Trophoblast cell (in vitro differentiated cells and primary cell): ENCODE data around the gene ST7.

Experiments
- DNase-seq, 2 donors: peaks; one replicate each; pipeline ENCODE4 v3.0.0-alpha.2; 2016
- H2AFZ ChIP-seq: 2 replicates; pipeline ENCODE4 v1.6.1; 2013; ENCODE audit warnings: low read length, moderate library complexity, mild to moderate bottlenecking; ENCODE audit not compliant: insufficient read depth, poor library complexity
- H2AK5ac ChIP-seq: 2 replicates; pipeline ENCODE4 v1.6.1; 2013; ENCODE audit warnings: mild to moderate bottlenecking, low read length
- H2BK120ac ChIP-seq: 2 replicates; pipeline ENCODE4 v1.6.1; 2013; ENCODE audit warnings: low read length, mild to moderate bottlenecking, moderate library complexity; ENCODE audit not compliant: insufficient read depth, poor library complexity
- H2BK12ac ChIP-seq: 2 replicates; pipeline ENCODE4 v1.6.1; 2013; ENCODE audit warnings: mild to moderate bottlenecking, low read length, moderate library complexity
- H2BK5ac ChIP-seq: 2 replicates; pipeline ENCODE4 v1.6.1; 2013; ENCODE audit warnings: low read length, low read depth, moderate library complexity, mild to moderate bottlenecking; ENCODE audit not compliant: poor library complexity
- H3K14ac ChIP-seq: 2 replicates; pipeline ENCODE4 v1.6.1; 2013; ENCODE audit warnings: mild to moderate bottlenecking, low read length
- H3K18ac ChIP-seq: 2 replicates; pipeline ENCODE4 v1.6.1; 2013; ENCODE audit warnings: mild to moderate bottlenecking, low read length
- H3K23ac ChIP-seq: 2 replicates; pipeline ENCODE4 v1.6.1; 2013; ENCODE audit warnings: low read length
- H3K27ac ChIP-seq: 2 replicates; pipeline ENCODE4 v1.5.1; 2013; ENCODE audit warnings: low read depth, mild to moderate bottlenecking, inconsistent platforms, low read length, moderate library complexity
- H3K27me3 ChIP-seq: 2 replicates; pipeline ENCODE4 v1.6.1; 2013; ENCODE audit warnings: inconsistent platforms, mild to moderate bottlenecking, low read length, moderate library complexity; ENCODE audit not compliant: insufficient read depth
- H3K36me3 ChIP-seq, 2 experiments: 1 replicate in 1 of 2; 2 replicates in 1 of 2; pipeline ENCODE4 v1.6.1; 2013; ENCODE audit warnings: low read length in 2 of 2, mild to moderate bottlenecking in 2 of 2, moderate library complexity in 1 of 2; ENCODE audit not compliant: insufficient read depth in 2 of 2, control insufficient read depth in 1 of 2
- H3K4ac ChIP-seq: 2 replicates; pipeline ENCODE4 v1.6.1; 2013; ENCODE audit warnings: low read depth, mild to moderate bottlenecking, low read length, moderate library complexity
- H3K4me1 ChIP-seq, 2 experiments: 1 replicate in 1 of 2; 2 replicates in 1 of 2; pipeline ENCODE4 v1.6.1; 2013; ENCODE audit warnings: low read length in 2 of 2, mild to moderate bottlenecking in 2 of 2, moderate library complexity in 1 of 2; ENCODE audit not compliant: insufficient read depth in 2 of 2, control insufficient read depth in 1 of 2
- H3K4me2 ChIP-seq: 2 replicates; pipeline ENCODE4 v1.6.1; 2013; ENCODE audit warnings: inconsistent platforms, mild to moderate bottlenecking, low read length, moderate library complexity
- H3K4me3 ChIP-seq: 2 replicates; pipeline ENCODE4 v1.5.1; 2013; ENCODE audit warnings: mild to moderate bottlenecking, low read depth, low read length, inconsistent platforms
- H3K79me1 ChIP-seq: one replicate; pipeline ENCODE4 v1.6.1; 2013; ENCODE audit warnings: low read length
- H3K79me2 ChIP-seq: 2 replicates; pipeline ENCODE4 v1.6.1; 2013; ENCODE audit warnings: low read length, mild to moderate bottlenecking; ENCODE audit not compliant: control insufficient read depth, insufficient read depth, poor library complexity
- H3K9ac ChIP-seq: 2 replicates; pipeline ENCODE4 v1.6.1; 2013; ENCODE audit warnings: mild to moderate bottlenecking, low read length
- H3K9me3 ChIP-seq: 2 replicates; pipeline ENCODE4 v1.6.1; 2013; ENCODE audit warnings: low read depth, mild to moderate bottlenecking, control low read depth, inconsistent platforms, low read length; ENCODE audit not compliant: insufficient read depth
- H4K12ac ChIP-seq: 2 replicates; pipeline ENCODE4 v1.6.1; 2013; ENCODE audit warnings: low read depth, mild to moderate bottlenecking, low read length, moderate library complexity
- H4K8ac ChIP-seq: 2 replicates; pipeline ENCODE4 v1.6.1; 2013; ENCODE audit warnings: low read depth, mild to moderate bottlenecking, low read length, moderate library complexity
- H4K91ac ChIP-seq: one replicate; pipeline ENCODE4 v1.6.1; 2013; ENCODE audit warnings: low read depth, mild to moderate bottlenecking, low read length, moderate library complexity
- WGBS: extraction: QIAGEN DNeasy Blood & Tissue Kit; methylation state at CpG from one replicate; pipeline ENCODE4 v1.1.7; 2013; ENCODE audit warnings: missing lambda C conversion rate; ENCODE audit not compliant: insufficient read length, insufficient coverage; ENCODE audit errors: extremely low coverage; 5-methylcytosine and 5-hydroxymethylcytosine counted together

The ST7 gene

DNA sequence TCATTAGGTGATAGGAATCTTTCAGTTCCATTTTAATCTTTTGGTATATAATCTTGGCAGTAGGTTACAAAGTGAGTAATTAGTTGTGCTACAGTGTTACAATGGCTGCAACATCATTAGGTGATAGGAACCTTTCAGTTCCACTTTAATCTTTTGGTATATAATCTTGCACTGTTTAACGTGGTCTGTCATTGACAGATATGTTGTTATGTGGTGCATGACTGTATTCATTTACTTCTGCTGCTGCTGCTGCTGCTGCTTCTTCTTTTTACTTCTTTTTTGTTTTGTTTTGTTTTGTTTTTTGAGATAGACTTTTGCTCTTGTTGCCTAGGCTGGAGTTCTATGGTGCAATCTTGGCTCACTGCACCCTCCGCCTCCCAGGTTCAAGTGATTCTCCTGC lies 28.6 kb downstream of the ST7 start:
- Histone ChIP-seq H2BK5ac (no peak overlapping the region), H3K27me3 (no peaks in the 10 kb centered on the region), H2AK5ac (no peak overlapping the region), H3K79me1 (no peaks in the 10 kb centered on the region), H3K27ac (no peak overlapping the region), H3K9ac (no peak overlapping the region), H3K14ac (no peak overlapping the region), H2BK120ac (no peak overlapping the region), H2AFZ (no peak overlapping the region), H3K18ac (no peak overlapping the region), H3K9me3 (no peaks in the 10 kb centered on the region), H3K23ac (no peak overlapping the region), H2BK12ac (no peak overlapping the region), H3K4me3 (no peak overlapping the region), H4K12ac (no peak overlapping the region), H3K79me2 (no peaks in the 10 kb centered on the region), H3K4me1 (no peaks in the 10 kb centered on the region), H3K36me3 (no peaks in the 10 kb centered on the region), H3K4me2 (no peak overlapping the region), H4K91ac (no peak overlapping the region), H4K8ac (no peak overlapping the region), H3K4ac (no peak overlapping the region)
- no CpG with 5 or more reads among the region's 2 CpGs for WGBS
- DNase-seq: no peak

DNA sequence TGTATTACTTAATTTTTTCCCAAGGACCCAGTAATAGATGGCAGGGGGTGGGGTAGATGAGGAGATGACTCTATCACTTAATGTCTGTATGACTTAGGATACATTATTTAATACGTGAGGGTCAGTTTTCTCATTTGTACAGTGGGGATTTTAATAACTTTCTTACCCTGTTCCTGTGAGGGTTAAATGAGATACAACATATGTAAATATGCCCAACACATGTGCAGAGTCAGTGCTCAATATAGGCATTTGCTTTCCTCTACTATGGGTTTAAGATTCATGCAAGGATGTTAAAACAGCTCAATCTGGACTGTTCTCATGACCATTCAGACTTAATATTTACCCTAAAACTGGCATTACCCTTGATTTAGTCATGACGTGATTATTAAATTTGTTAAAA lies 31.2 kb downstream of the ST7 start:
- Histone ChIP-seq H3K4me2 (no peak overlapping the region), H2BK12ac (no peak overlapping the region), H3K4me1 (peaks cover 0 to 2% of the 10 kb centered on the region in 2 experiments), H3K23ac (no peak overlapping the region), H4K12ac (no peak overlapping the region), H2BK120ac (no peak overlapping the region), H3K4me3 (no peak overlapping the region), H3K9me3 (no peaks in the 10 kb centered on the region), H4K91ac (no peak overlapping the region), H3K27ac (no peak overlapping the region), H3K79me2 (no peaks in the 10 kb centered on the region), H3K14ac (no peak overlapping the region), H3K4ac (no peak overlapping the region), H2AK5ac (no peak overlapping the region), H3K79me1 (no peaks in the 10 kb centered on the region), H2AFZ (no peak overlapping the region), H2BK5ac (no peak overlapping the region), H3K18ac (no peak overlapping the region), H3K36me3 (no peaks in the 10 kb centered on the region), H3K9ac (no peak overlapping the region), H4K8ac (no peak overlapping the region), H3K27me3 (no peaks in the 10 kb centered on the region)
- WGBS: no CpG with 5 or more reads among the region's 2 CpGs
- DNase-seq: no peak

DNA sequence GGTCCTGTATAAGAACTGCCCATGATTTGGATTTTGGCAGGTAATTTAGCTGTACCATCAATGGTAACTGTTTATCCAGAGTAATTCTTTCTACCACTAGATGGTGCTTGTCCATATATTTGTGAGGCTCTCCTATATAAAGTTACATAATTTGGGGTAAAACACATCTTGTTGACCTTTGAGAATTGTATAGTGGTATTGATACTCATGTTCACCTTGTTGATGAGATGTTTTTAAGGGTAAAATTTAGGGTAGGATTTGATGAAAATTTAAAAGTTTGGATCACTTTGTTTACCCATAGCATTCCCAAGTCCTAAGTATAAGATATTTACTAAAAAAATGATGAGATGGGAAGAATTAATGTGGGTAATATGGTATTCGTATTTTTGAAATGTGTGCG lies 31.6 kb downstream of the ST7 start:
- Histone ChIP-seq H2AK5ac (no peak overlapping the region), H3K4me2 (no peak overlapping the region), H3K18ac (no peak overlapping the region), H2AFZ (no peak overlapping the region), H3K4me3 (no peak overlapping the region), H4K91ac (no peak overlapping the region), H3K79me2 (no peaks in the 10 kb centered on the region), H2BK12ac (no peak overlapping the region), H2BK120ac (no peak overlapping the region), H4K8ac (no peak overlapping the region), H3K14ac (no peak overlapping the region), H3K79me1 (no peaks in the 10 kb centered on the region), H3K27ac (no peak overlapping the region), H3K9me3 (no peaks in the 10 kb centered on the region), H3K27me3 (no peaks in the 10 kb centered on the region), H2BK5ac (no peak overlapping the region), H4K12ac (no peak overlapping the region), H3K36me3 (no peaks in the 10 kb centered on the region), H3K9ac (no peak overlapping the region), H3K4me1 (peaks cover 0 to 2% of the 10 kb centered on the region in 2 experiments), H3K4ac (no peak overlapping the region), H3K23ac (no peak overlapping the region)
- DNase-seq: peak in 1 of 2 donors; percentile 70
- WGBS: 100% methylated on average over 2 of the region's 2 CpGs

GRCh38 chr7:116985575-116985974 lies 32.3 kb downstream of the ST7 start:
- Histone ChIP-seq H4K12ac (no peak overlapping the region), H2BK12ac (no peak overlapping the region), H3K4me1 (peaks cover 0 to 2% of the 10 kb centered on the region in 2 experiments), H3K27me3 (no peaks in the 10 kb centered on the region), H3K4me2 (no peak overlapping the region), H3K14ac (no peak overlapping the region), H3K79me1 (no peaks in the 10 kb centered on the region), H2AK5ac (no peak overlapping the region), H2BK120ac (no peak overlapping the region), H3K36me3 (no peaks in the 10 kb centered on the region), H3K4me3 (no peak overlapping the region), H3K9me3 (no peaks in the 10 kb centered on the region), H4K91ac (no peak overlapping the region), H3K9ac (no peak overlapping the region), H2BK5ac (no peak overlapping the region), H3K23ac (no peak overlapping the region), H3K27ac (no peak overlapping the region), H3K18ac (no peak overlapping the region), H3K79me2 (no peaks in the 10 kb centered on the region), H3K4ac (no peak overlapping the region), H4K8ac (no peak overlapping the region), H2AFZ (no peak overlapping the region)
- no CpG with 5 or more reads among the region's 5 CpGs for WGBS
- no peak for DNase-seq
